GM21825 (cell line): ENCODE measurements around the gene MRPL37.

Source experiments
- ATAC-seq: cut with Tn5 transposase; IDR thresholded peaks from one replicate; pipeline ENCODE4 v1.9.1; 2021; ENCODE audit warnings: mild to moderate bottlenecking, moderate library complexity; ENCODE audit not compliant: unreplicated experiment

Gene MRPL37

GRCh38 chr1:54259546-54260140, 59.7 kb downstream of the MRPL37 start:
- ATAC-seq: no peak

- ATAC-seq: no peak
These were observed 60.8 kb downstream of the MRPL37 start for GRCh38 chr1:54260810-54261209.

GRCh38 chr1:54262244-54262643, 62.3 kb downstream of the MRPL37 start:
- ATAC-seq: no peak

GRCh38 chr1:54263601-54264226, 63.7 kb downstream of the MRPL37 start:
- ATAC-seq: no peak

- ATAC-seq: no peak
These were observed 65.2 kb downstream of the MRPL37 start for GRCh38 chr1:54265126-54265525.

GRCh38 chr1:54265659-54266058, 65.7 kb downstream of the MRPL37 start:
- ATAC-seq: no peak

- ATAC-seq: no peak
These were observed 66.2 kb downstream of the MRPL37 start for GRCh38 chr1:54266195-54266594.

- ATAC-seq: no peak
These were observed 66.9 kb downstream of the MRPL37 start for GRCh38 chr1:54266908-54267307.
